GM10248 (cell line): ENCODE data around the gene ZNF600.
"Not testable (repeated sequence)": the region's sequence is repeated elsewhere in the genome, so short reads cannot be mapped to it uniquely, and the experiment has no call there.

ENCODE experiments used
- CTCF ChIA-PET: fragments of 300-600 bp; sonication (Branson Sonifier 250); formaldehyde crosslinking; extraction: SDS; loops from one replicate; lab custom pipeline; 2021; ENCODE audit warnings: antibody characterized with exemption; lab: Yijun Ruan, JAX
- POLR2A ChIA-PET: fragments of 350-650 bp; sonication (Branson Sonifier 250); formaldehyde crosslinking; extraction: SDS; loops from one replicate; lab custom pipeline; 2020; ENCODE audit warnings: antibody characterized with exemption; lab: Yijun Ruan, JAX
- DNase-seq: peaks from one replicate; pipeline ENCODE4 v3.0.0; 2012; ENCODE audit errors: extremely low spot score
- TF ChIP-seq, protein P1 (sequence below): IDR thresholded peaks from 2 replicates; pipeline ENCODE4 v1.5.1; 2012; ENCODE audit warnings: mild to moderate bottlenecking, low read depth; ENCODE audit errors: extremely low read depth, missing control alignments, control extremely low read depth

ZNF600 gene

DNA sequence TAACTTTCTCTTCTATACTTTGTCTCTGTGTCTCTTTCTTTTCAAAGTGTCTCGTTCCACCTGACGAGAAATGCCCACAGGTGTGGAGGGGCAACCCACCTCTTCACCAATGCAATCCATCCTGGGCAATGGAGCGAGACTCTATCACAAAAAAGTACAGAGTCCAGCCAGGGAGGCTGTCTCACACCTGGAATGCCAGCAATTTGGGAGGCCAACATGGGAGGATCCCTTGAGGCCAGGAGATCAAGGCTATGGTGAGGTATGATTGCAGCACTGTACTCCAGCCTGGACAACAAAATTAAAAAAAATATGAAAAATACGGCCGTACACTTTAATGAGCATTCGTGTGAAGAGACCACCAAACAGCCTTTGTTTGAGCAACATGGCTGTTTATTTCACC is 2.8 kb upstream of the ZNF600 start:
- no peak for DNase-seq
- POLR2A ChIA-PET = no interaction called here
- TF ChIP-seq, protein P1, sequence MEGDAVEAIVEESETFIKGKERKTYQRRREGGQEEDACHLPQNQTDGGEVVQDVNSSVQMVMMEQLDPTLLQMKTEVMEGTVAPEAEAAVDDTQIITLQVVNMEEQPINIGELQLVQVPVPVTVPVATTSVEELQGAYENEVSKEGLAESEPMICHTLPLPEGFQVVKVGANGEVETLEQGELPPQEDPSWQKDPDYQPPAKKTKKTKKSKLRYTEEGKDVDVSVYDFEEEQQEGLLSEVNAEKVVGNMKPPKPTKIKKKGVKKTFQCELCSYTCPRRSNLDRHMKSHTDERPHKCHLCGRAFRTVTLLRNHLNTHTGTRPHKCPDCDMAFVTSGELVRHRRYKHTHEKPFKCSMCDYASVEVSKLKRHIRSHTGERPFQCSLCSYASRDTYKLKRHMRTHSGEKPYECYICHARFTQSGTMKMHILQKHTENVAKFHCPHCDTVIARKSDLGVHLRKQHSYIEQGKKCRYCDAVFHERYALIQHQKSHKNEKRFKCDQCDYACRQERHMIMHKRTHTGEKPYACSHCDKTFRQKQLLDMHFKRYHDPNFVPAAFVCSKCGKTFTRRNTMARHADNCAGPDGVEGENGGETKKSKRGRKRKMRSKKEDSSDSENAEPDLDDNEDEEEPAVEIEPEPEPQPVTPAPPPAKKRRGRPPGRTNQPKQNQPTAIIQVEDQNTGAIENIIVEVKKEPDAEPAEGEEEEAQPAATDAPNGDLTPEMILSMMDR = no peak
- CTCF ChIA-PET = no interaction called here

DNA sequence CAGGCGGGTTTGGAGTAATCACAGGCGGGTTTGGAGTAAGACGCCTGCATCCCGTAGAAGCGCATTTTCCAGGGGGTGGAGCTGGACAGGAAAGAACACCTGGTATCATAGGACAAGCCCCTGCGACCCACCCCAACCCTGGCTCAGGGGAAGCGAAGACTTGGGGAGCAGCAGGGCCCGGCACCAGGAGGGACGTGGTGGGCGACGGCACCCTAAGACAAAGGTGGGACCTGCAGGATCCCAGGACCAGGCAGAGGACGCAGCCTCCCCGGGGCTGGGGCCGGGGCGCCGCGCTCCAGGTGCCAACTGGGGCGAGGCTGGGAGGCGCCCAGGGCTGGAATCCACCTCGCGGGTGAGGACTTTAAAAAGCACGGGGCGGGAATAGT is 520 bp downstream of the ZNF600 start:
- no peak for DNase-seq
- ChIA-PET POLR2A (no interaction called here), CTCF (no interaction called here)
- TF ChIP-seq, protein P1 = no peak

DNA sequence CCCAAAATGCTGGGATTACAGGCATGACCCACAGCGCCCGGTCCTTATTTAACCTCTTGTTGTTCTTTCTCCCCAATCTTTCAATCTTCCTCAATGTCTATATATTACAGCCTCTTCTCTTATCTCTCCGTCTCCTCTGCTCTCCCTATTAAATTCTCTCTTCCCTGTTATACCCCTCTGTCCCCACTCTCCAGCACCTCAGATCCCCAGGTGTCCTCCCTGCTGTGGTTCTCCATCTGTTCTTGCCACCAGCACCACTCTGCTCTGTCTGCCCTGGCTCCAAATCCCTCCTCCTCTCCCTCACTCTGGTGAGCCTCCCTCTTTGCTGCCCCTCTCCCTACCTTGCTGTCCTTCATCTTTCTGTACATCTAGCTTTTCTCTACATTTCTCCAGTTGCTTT is 1.1 kb downstream of the ZNF600 start:
- CTCF ChIA-PET = no interaction called here
- TF ChIP-seq, protein P1 = no peak
- POLR2A ChIA-PET = no interaction called here
- DNase-seq = no peak

DNA sequence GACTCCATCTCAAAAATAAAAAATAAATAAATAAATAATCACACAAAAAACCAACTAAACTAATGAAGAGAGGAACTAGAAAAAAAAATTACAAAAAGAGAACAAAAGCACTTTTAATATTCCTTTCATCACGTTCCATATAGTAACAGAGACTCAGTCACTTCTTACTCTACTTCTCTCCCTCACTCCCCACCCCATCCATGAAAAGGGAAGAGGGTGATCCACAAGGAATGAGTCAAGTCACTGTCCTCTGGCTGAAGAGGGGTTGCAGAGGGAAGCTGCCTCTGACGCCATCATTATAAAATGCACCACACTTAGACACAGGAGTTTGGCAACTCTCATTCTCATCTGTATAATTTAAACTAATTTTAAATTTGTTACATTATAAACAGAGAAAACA is 3.7 kb downstream of the ZNF600 start:
- DNase-seq, CTCF ChIA-PET, POLR2A ChIA-PET: not testable (repeated sequence)

DNA sequence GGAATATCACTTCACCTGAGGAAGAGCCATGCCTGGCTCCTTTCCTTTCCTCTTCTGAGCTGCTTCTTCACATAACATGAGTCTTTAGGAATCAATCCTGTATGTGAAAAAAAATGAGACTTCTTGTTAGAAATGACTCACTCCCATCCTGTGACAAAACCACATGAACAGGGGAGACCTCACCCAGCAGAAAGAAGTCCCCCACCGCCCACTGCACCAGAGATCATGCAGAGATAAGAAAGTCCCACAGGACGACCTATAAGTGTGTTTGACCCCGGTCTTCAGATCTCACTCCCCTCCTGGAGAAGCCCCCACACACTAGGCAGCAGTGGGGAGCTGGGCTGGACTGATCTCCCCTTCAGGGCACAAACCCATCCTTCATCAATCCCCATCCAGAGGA is 7.8 kb downstream of the ZNF600 start:
- POLR2A ChIA-PET = no interaction called here
- DNase-seq = peak; percentile 24
- TF ChIP-seq, protein P1 = no peak
- CTCF ChIA-PET = no interaction called here

DNA sequence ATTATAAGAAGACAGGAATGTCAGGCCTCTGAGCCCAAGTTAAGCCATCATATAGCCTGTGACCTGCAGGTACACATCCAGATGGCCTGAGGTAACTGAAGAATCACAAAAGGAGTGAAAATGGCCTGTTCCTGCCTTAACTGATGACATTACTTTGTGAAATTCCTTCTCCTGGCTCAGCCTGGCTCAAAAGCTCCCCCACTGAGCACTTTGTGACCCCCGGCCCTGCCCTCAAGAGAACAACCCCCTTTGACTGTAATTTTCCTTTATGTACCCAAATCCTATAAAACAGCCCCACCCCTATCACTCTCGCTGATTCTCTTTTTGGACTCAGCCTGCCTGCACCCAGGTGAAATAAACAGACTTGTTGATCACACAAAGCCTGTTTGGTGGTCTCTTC is 30.1 kb downstream of the ZNF600 start:
- DNase-seq, POLR2A ChIA-PET, CTCF ChIA-PET: not testable (repeated sequence)

DNA sequence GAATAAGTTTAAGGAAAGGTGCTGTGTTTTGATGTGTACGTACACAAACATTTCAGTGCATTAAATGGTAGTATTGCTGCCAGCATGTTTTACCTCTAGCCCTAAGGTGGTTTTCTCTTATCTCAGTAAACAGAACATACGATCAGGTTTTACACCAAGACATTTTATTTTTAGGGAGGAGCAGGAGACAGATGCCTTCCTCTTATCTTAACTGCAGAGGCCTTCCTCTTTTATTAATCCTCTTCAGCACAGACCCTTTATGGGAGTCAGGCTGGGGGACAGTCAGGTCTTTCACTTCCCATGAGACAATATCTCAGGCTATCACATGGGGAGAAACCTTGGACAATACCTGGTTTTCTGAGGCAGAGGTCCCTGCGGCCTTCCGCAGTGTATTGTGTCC is 36.8 kb downstream of the ZNF600 start:
- POLR2A ChIA-PET = no interaction called here
- TF ChIP-seq, protein P1 = no peak
- DNase-seq = no peak
- CTCF ChIA-PET = no interaction called here

DNA sequence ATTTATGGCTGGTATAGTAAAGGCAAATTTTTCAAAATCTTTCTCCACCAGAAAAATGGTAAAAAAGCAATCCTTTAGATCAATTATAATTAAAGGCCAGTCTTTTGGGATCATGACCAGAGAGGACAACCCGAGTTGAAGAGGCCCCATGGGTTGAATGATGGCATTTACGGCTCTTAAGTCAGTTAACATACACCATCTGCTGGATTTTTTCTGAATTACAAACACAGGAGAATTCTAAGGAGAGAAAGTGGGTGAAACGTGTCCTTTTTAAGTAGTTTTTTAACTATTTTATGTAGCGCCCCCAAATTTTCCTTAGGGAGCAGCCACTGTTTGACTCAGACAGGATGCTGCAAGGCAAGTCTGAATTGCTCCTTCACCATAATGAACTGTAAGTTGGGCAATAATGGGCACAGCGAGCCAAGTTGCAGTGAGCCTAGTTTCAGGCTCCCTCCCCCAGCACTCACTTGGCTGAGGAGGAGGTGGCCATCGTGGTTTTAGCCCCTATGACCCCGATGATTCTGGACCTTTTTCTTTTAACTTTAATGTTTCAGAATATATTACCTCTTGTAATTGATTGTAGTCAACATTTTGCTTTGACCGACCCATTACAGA is 38.1 kb downstream of the ZNF600 start:
- DNase-seq = no peak
- CTCF ChIA-PET = interaction anchor here (1.0 kb wide), 1 partner anchor 500 kb away, joined by 3 read pairs; no protein-coding TSS in a partner anchor
- TF ChIP-seq, protein P1 = peak; percentile 7
- POLR2A ChIA-PET = no interaction called here

DNA sequence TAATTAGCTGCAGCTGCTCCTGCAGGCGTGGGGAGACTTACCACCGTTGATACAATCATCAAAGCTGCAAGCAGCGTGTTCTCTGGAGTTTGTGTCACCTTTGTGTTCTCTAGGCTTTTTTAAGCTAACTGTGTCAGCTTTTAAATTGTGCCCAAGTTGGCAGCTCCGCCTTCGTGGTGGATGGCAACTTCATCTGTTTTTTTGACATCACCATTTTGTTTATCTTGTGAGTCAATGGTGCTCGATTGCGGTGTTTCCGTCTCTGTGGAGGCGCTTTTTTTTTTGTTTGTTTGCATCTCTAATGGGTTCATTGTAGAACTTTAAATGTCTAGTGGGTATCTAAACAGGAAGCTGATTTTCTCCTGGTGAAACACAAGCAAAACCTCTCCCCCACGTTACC is 40.7 kb downstream of the ZNF600 start:
- CTCF ChIA-PET, DNase-seq, POLR2A ChIA-PET: not testable (repeated sequence)
